ENCODE measurements around the gene MAPK11.

Gene MAPK11

DNA sequence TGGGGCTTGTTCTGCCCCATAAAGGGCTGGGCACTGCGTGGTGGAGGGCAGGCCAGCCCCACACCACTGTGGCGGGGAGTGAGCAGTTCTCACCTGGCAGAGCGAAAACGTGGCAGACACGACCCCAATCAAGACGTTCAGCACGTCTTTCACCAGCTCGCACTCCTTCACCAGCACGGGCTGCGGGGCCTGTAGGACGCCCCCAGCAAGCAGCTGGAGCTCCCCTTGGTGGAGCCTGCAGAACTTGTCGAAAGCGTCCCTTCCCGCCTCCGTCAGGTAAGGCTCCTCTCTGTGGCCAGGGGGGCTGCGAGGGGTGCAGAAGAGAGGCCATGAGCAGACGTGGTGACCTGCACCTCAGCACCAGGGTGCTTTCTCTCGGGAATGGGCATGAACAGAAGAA, 37.0 kb downstream of the MAPK11 start:
- FAIRE-seq (no peak), DNase-seq (ENCODE audit: extremely low spot score, insufficient read length, low read depth) (no peak)

DNA sequence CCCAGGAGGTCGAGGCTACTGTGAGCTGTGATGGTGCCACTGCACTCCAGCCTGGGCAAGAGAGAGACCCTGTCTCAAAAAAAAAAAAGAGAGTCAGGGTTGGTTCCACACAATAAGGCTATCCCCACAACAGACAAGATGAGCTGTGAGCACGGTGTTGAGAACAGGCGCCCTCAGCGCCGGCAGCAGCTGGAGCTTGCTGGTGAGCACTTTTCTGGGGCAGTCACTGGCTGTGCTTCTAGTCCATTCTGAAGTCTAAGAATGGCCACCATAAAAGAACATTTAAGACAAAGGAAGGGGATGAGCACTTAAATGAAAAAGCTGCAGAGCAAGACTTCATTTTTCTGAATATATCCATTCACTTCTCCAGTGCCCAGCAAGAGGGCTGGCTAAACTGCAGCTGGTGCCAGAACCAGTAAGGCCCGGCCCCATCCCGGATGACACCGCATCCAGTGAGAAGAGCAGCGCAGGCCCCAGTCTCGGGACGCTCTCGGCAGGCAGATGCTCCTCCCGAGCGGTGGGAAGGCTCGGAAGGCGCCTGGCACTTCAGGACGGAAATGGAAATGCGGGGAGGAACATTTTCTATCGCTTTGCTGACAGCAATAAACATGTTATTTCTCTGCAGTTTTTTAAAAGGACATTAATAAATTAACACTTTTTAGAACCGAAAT, 37.6 kb downstream of the MAPK11 start:
- DNase-seq (ENCODE audit: extremely low spot score, insufficient read length, low read depth) (no peak), FAIRE-seq (no peak)

DNA sequence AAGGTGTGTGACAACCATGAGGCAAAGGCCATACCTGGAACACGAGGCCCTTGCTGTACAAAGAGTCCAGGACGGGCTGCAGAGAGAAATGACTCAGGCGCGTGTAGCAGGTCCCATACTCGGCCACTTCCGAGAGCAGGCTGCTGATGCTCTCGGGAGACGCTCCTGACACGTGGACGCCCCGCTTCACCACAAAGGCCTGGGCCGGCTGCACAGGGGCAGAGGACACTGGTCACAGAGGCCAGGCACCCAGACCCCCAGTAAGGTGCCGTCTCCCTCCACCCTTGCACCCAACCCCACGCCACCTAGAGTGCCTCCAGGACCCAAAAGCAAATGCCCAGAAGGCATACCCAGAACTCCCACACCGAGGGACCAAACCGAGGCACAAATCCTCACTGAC, 40.8 kb downstream of the MAPK11 start:
- FAIRE-seq: no peak
- no peak for DNase-seq (ENCODE audit: extremely low spot score, insufficient read length, low read depth)

DNA sequence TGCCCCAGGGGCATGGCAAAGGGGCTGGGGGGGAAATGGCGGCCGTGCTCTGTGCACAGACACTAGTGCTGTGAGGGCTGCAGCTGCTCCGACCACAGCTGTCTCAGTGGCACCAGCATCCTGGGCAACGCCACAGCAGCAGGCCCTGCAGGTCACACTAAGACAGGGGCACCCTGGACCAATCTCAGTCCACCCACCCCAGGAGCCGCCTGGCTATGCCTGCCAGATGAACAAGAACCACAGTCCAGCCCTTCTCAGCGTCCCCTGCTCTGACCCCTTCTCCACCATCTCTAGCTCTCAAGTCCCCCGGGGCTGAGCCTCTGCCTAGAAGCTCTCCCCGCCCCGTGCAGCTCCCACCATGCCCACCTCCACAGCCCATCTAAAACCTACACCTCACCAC, 41.8 kb downstream of the MAPK11 start:
- DNase-seq (ENCODE audit: extremely low spot score, insufficient read length, low read depth): no peak
- no peak for FAIRE-seq

DNA sequence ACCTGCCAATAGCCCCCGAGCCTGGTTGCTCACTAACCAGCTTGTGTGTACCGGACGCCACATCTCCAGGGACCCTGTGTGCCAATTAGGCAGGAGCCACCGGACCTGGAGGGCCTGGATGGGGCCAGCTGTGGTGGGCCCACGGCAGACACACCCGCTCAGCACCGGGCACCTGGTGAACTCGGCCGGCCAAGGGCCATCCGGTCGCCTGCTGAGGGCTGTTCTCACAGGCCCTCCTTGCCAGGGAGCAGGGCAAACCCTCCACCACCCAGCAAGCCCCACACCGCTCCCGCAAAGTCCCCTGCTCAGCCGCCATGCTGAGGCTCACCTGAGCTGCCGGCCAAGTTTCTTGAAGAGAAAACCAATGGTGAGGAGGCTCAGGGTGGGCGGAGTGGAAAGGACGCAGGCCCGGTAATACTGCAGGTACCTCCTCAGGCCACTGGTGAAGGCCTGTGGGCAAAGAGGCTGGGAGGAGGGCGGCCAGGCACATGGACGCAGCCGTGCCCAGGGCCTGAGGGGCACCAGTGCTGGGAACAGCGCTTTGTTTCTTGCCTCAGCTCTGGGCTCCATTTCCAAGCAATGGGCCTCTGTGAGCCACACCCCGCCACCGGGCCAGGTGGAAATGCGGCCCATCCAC, 42.5 kb downstream of the MAPK11 start:
- no peak for DNase-seq (ENCODE audit: extremely low spot score, insufficient read length, low read depth)
- no peak for FAIRE-seq

DNA sequence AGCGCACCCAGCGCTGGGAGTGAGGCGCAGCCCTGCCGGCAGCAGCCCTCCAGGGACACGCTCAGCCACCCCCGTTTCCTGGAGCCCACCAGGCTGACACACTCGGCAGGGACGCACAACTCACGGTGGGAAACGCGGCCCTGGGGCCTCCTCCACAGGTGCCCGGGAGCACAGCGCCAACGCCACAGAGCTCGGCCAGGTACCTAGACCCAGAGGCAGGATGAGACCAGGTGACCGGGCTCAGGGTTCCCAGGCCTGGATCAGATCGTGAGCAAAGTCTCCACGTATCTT, 43.4 kb downstream of the MAPK11 start:
- no peak for FAIRE-seq

DNA sequence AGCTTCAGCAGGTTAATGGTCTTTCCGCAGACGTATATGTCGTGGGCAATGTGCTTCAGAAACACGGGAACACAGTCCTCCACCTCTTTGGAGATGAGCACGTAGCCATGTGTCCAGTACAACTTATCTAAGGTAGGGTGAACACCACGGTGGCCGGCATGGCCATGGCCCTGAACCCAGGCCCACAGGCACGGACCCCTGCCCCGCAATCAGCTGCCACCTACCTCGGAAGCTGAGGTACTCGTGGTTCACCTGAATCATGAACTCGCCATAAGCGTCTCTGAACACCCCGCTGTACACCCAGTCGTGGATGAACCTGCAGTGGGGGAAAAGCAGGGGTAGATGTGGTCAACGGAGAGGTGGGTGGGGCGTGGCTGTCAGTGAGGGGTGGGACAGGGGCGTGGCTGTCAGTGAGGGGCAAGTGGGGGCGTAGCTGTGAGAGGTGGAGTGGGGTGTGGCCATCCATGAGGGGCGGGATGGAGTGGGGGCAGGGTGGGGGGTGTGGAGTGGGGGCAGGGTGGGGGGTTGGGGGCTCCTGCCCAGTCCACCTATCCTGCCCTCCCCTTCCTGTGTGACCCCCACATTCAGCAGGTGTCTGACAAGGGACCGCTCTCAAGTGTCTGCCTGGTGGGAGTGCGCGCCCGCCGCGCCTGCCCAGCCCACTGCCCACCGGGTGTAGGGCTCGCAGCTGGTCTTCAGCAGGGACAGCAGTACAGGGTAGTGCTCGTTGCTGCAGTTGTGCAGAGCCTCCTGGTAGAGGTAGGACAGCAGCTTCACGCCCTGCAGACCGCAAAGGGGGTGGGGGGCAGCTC, 43.9 kb downstream of the MAPK11 start:
- DNase-seq (ENCODE audit: extremely low spot score, insufficient read length, low read depth): no peak
- no peak for FAIRE-seq

More for the DNA sequence above, 43.4 kb downstream of the MAPK11 start:
- no peak for DNase-seq (ENCODE audit: extremely low spot score, insufficient read length, low read depth)

DNA sequence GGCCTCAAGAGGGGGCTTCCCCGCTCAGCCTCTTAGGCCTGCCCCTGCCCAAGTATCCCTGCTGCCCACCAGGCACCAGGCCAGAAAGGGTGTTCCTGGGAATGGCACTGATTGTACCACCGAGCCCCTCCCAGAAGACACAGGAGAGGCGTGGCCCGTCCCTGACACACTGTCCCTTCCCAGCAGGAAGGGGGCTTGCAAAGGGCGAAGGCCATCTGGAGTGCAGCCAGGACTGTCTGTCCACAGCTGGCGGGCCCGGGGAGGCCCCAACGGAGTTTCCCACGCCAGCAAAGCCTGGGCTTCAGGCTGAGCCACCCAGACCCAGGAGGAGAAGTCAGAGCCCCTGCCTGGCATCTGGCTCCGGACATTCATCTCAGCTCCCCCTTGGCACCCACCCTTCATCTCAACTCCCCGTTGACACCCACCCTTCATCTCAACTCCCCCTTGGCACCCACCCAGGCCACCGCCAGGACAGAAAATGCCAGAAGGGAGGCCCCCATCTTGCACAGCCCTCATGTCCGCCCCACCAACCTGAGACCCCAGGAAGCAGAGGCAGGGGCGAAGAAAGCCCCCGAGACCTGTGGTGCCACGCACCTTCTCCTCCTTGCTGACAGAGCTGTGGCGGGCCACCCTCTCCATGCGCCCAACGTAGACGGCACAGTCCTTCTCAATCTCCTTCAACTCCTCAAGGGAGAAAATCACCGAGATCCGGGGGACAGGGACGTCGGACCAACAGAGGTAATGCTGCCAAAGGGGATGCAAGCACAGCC, 44.8 kb downstream of the MAPK11 start:
- DNase-seq (ENCODE audit: extremely low spot score, insufficient read length, low read depth): no peak
- no peak for FAIRE-seq

DNA sequence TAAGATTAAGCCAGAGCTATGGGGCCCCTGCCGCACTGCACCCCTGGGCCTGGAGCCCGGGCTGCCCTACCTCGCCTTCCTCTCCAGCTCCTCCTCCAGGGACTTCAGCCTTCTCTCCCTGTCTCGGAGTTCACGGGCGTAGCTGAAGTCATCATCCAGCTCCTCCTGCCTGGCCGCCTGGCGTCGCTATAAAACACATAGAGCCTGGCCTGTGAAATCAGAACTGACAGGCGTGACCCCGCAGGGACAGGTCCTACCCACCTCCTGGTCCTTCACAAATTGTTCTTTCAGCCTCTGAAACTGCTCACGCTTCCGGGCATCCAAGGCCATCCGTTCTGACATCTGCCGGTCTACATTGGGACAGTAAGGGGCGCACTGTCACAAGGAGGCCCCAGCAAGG, 46.1 kb downstream of the MAPK11 start:
- no peak for DNase-seq (ENCODE audit: extremely low spot score, insufficient read length, low read depth)
- no peak for FAIRE-seq

DNA sequence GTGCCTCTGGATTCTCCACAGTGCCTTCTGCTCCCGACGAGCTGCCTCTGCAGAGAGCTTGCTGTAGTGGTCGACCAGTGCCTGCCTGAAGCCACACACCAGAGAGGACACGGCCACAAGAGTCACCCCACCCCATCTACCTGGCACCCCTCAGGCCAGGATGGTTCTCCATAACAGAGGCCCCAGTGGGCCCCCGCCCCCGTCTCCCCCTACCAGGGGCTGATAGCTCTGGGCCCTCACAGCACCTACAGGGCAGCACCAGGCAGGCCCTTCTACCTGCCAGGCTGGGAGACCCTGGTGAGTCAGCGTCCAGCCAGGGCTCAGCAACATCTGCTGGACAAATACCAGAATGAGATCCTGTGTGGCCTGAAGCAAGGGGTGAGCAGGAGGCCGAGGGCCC, 47.7 kb downstream of the MAPK11 start:
- no peak for DNase-seq (ENCODE audit: extremely low spot score, insufficient read length, low read depth)
- FAIRE-seq: no peak

DNA sequence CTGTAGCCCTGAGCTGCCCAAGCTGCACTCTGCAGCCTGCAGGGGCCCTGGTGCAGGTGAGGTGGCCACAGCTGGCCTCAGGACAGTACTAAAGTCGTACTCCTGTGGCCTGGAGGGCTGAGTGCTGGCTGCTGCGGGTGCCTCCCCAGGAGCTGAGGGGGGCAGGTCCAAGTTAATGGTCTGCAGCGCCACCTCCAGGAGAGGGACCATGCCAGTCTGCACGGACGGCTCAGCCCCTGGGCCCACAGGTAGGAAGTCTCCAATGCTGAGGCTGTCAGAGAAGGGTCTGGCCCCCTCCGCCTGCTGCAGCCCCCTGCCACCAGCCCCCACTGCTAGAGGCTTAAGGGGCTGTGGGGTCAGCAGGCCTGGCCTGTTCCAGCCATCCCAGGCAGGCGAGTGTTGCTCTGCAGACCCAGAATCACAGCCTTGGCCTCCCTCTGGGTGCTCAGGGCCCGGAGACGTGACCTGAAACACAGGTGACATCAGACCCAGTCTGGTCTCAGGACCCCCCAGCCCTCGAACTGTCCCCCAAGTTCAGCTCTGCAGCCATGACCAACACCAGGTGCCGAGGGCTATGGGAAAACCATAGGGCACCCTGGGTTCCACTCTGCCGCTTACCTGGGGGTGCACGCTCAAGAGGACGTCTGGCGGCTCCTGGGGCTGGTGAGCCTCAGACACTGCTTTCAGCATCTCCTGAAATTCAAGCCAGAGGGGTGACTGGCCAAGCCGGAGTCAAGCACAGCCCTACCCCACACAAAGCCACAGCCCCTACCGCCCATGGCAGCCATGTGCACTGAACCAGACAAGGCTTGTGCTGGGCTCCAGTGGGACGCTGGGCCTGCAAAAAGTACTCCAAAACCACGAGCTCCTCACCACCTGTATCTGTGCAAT, 48.5 kb downstream of the MAPK11 start:
- no peak for DNase-seq (ENCODE audit: extremely low spot score, insufficient read length, low read depth)
- no peak for FAIRE-seq

DNA sequence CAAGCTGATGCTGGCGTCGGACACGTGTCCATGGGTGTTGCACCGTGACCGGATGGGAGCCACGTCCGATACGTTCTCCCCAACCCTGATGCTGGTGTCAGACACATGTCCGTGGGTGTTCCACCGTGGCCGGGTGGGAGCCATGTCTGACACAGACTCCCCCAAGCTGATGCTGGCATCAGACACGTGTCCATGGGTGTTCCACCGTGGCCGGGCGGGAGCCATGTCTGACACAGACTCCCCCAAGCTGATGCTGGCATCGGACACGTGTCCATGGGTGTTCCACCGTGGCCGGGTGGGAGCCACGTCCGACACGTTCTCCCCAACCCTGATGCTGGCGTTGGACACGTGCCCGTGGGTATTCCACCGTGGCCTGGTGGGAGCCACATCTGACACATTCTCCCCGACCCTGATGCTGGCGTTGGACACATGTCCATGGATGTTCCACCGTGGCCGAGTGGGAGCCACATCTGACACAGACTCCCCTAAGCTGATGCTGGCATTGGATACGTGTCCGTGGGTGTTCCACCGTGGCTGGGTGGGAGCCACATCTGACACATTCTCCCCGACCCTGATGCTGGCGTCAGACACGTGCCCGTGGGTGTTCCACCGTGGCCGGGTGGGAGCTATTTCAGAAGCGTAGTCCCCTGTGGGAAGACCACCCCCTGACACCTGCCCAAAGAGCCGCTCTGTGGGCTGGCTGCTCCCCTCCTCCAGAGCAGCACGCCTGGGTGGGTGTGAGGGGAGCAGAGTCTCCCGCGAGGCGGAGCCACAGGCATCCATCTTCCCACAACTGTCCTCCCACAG, 49.4 kb downstream of the MAPK11 start:
- FAIRE-seq (no peak), DNase-seq (ENCODE audit: extremely low spot score, insufficient read length, low read depth) (no peak)

DNA sequence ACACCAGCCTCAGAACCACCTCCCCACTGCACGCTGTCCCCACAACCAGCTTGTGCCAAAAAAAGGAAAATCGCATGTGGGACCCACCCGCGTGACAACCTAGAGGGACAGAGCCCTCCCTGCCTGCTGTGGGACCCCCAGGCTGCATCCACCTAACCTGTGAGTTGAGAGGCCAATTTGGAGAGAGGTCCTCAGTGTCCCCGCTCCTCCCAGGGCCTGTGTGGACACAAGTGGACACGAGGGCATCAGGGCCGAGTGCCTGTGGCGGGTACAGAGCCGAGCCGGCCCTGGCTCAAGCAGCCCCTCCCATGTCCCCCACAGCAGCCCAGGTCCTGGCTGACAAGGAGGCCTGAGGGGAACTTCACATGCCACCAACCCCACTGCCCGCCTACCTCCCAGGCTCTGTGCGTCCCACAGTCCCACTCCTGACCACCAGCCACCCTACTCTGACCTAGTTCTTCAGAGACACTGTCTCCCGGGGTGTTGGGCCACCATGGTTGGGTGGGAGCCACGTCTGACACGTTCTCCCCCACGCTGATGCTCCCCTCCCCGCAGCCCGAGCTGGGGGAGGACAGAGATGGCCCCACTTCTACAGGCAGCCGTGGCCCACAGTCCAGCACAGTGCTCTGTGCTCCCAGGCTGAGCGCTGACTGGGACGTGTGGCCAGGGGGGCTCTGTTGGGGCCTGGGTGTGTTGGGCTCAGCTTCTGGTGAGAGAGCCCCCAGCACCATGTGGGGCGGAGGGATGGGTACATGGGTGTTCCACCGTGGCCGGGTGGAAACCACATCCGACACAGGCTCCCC, 50.2 kb downstream of the MAPK11 start:
- no peak for FAIRE-seq

DNA sequence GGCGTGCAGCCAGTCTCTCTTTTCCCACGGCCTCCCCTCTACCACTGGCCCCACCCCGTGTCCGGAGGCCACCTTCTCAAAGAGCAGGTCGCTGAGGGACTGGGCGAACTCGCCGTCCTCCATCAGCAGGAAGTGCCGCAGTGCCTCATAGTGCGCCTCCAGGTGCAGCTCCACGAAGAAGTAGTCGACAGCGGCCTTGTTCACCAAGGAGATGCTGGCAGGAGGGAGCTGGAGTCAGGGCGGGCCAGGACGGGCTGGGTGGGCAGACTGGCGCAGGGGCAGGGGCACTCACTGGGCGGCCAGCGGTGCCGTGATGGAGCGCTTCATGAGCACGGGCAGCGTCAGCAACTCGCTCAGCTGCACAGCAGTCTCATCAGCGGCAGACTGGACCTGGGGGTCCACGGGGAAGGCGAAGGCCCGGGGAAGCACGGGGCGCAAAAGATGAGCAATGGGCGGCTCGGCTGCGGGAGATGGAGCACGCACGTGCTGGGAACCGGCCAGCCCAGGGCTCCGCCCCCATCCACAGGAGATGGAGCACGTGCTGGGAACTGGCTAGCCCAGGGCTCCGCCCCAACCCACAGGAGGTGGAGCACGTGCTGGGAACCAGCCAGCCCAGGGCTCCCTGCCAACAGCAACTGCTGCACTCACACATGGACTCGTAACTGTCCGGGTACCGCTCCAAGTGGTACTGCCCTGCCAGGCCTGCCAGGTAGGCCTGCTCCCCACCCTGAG, 51.0 kb downstream of the MAPK11 start:
- FAIRE-seq (no peak), DNase-seq (ENCODE audit: extremely low spot score, insufficient read length, low read depth) (no peak)

More for the DNA sequence above, 50.2 kb downstream of the MAPK11 start:
- DNase-seq (ENCODE audit: extremely low spot score, insufficient read length, low read depth): no peak

DNA sequence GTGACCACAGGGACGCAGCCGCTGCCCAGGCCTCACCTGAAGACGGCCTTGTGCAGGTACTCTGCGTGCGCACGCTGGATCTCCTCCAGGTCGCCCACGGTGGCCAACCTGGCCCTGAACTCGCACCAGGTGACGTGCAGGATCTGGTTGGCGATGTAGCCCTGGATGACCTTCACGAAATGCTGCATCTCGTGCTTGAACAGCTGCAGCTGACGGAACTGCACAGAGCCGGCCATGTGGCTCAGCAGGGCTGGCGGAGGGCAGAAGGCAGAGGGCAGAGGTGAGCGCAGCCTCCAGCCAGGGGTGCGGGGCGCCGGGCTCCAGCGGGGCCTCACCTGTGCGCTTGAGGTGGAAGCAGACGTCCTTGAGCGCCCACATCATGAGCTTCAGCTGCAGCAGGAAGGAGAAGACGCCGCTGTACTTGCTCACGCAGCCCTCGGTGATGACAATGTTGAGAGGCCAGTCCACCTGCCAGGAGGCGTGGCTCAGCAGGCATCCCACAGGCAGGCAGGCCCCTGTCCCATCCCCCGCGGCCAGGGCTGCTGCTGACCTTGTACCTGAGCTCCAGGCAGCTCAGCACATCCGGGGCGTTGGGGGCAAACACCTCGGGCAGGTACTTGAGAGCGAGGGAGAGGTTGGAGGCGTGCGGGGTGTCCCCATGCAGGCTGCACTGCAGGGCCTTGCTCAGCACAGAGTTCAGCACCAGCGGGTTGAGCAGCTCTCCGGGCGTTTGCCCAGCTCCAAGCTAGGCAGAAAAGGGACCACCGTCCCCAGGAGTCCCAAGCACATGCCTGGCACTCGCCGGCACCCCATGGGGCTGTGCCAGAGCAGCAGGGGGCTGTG, 51.8 kb downstream of the MAPK11 start:
- no peak for FAIRE-seq
- no peak for DNase-seq (ENCODE audit: extremely low spot score, insufficient read length, low read depth)

DNA sequence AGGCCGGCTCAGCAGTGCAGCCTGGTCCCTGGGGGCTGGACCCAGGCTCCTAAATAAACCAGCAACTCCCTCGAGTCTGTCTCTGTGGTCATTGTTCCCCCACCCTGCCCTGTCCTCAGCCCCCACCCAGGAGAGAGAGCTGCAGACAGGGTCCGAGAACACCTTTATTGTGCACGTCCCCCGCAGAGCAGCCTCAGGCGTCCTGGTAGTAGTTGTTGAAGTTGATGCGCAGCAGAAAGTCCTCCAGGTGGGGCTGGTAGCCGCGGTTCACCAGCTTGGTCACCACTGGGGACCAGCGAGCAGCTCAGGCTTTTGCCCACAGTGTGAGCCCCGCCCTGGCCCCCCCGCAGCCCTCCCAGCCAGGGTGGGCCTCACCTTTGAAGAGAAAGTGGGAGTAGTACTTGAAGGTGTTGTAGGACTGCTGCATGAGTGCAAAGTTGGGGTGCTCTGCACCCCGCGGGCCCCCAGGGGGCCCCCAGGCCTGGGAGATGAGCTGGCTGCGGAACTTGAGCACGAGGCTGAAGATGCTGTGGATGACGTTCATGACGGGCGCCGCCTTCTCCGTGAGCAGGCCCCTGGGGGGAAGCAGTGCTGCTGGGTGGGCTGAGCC, 52.5 kb downstream of the MAPK11 start:
- DNase-seq (ENCODE audit: extremely low spot score, insufficient read length, low read depth): no peak
- FAIRE-seq: no peak

Measured in GM18507 (cell line).